ENCODE data around the gene CACNG1. TPM values are rescaled to one million over a fixed set of nuclear protein-coding genes. Genes with fewer than 3 reads are reported as not detected.

Gene CACNG1
- total and polyA plus RNA-seq, 2 of the 4 experiments (the other 2 are of a cell fraction), result not detected

DNA sequence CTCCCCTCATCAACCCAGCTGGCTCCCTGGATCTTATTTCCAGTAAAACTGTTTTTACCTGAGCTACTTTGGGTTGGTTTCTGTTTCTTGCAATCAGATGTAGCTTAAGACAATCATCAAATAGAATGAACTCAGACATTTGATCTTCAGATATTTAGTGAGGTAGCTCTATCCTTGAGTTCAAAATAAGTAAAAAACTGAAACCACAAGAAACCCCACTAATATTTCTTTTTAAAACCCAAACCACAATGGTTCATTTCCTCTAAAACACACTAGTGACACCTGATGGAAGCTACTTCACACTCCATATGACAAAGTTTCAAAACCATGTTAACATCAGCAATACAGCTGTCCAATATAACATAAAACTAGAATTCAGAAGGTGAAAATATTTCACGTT, 37.8 kb downstream of the CACNG1 start:
- no peak for ATAC-seq (ENCODE audit: low read depth)
- ChIA-PET CTCF (no interaction called here), POLR2A (ENCODE audit: unreplicated experiment) (interaction anchor here (0.6 kb wide), 1 partner anchor 456 kb away, joined by 6 read pairs; no protein-coding TSS in a partner anchor)
- TF ChIP-seq BHLHE40 (IDR thresholded peaks at IDR 0.05; ENCODE audit: low read depth, low read length) (no peak), SMC3 (IDR thresholded peaks at IDR 0.05; ENCODE audit: low read depth, low read length) (no peak), RFX5 (IDR thresholded peaks at IDR 0.05; ENCODE audit: low read depth, low read length) (no peak), MXI1 (IDR thresholded peaks at IDR 0.05; ENCODE audit: borderline replicate concordance, low read depth, low read length) (no peak), NFE2L2 (IDR thresholded peaks at IDR 0.05; ENCODE audit: low read depth, low read length) (no peak), RCOR1 (IDR thresholded peaks at IDR 0.05; ENCODE audit: insufficient replicate concordance, low read length) (no peak), FOS (IDR thresholded peaks at IDR 0.05; ENCODE audit: low read depth, low read length) (no peak), POLR2A (IDR thresholded peaks at IDR 0.05; ENCODE audit: low read depth, low read length) (no peak), RAD21 (IDR thresholded peaks at IDR 0.05; ENCODE audit: low read length) (no peak), CHD1 (IDR thresholded peaks at IDR 0.05; ENCODE audit: low read depth, low read length) (no peak), MAFK (IDR thresholded peaks at IDR 0.05; ENCODE audit: low read depth, low read length) (no peak), CEBPB (IDR thresholded peaks at IDR 0.05; ENCODE audit: low read depth, low read length) (no peak), MAZ (IDR thresholded peaks at IDR 0.05; ENCODE audit: borderline replicate concordance, low read depth, low read length) (no peak)
- TF ChIP-seq, protein P1, sequence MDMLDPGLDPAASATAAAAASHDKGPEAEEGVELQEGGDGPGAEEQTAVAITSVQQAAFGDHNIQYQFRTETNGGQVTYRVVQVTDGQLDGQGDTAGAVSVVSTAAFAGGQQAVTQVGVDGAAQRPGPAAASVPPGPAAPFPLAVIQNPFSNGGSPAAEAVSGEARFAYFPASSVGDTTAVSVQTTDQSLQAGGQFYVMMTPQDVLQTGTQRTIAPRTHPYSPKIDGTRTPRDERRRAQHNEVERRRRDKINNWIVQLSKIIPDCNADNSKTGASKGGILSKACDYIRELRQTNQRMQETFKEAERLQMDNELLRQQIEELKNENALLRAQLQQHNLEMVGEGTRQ (IDR thresholded peaks at IDR 0.05; ENCODE audit: low read depth, low read length), result no peak
- TF ChIP-seq, protein P2, sequence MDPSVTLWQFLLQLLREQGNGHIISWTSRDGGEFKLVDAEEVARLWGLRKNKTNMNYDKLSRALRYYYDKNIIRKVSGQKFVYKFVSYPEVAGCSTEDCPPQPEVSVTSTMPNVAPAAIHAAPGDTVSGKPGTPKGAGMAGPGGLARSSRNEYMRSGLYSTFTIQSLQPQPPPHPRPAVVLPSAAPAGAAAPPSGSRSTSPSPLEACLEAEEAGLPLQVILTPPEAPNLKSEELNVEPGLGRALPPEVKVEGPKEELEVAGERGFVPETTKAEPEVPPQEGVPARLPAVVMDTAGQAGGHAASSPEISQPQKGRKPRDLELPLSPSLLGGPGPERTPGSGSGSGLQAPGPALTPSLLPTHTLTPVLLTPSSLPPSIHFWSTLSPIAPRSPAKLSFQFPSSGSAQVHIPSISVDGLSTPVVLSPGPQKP (IDR thresholded peaks at IDR 0.05; ENCODE audit: borderline replicate concordance, low read depth, low read length), result no peak
- TF ChIP-seq, protein P3, sequence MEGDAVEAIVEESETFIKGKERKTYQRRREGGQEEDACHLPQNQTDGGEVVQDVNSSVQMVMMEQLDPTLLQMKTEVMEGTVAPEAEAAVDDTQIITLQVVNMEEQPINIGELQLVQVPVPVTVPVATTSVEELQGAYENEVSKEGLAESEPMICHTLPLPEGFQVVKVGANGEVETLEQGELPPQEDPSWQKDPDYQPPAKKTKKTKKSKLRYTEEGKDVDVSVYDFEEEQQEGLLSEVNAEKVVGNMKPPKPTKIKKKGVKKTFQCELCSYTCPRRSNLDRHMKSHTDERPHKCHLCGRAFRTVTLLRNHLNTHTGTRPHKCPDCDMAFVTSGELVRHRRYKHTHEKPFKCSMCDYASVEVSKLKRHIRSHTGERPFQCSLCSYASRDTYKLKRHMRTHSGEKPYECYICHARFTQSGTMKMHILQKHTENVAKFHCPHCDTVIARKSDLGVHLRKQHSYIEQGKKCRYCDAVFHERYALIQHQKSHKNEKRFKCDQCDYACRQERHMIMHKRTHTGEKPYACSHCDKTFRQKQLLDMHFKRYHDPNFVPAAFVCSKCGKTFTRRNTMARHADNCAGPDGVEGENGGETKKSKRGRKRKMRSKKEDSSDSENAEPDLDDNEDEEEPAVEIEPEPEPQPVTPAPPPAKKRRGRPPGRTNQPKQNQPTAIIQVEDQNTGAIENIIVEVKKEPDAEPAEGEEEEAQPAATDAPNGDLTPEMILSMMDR (conservative IDR thresholded peaks at IDR 0.05; ENCODE audit: low read depth, low read length), result no peak
- Histone ChIP-seq H3K27ac (ENCODE audit: insufficient read depth, low read length) (no peak overlapping the region), H3K9ac (ENCODE audit: low read depth, low read length) (no peak overlapping the region), H2BK5ac (ENCODE audit: low read depth, low read length, poor library complexity, severe bottlenecking) (no peak overlapping the region), H3K27me3 (ENCODE audit: control insufficient read depth, insufficient read depth, low read length) (no peaks in the 10 kb centered on the region), H3K36me3 (ENCODE audit: control insufficient read depth, insufficient read depth, low read length) (peaks cover 20% of the 10 kb centered on the region), H2AK9ac (replicated peaks; ENCODE audit: low read depth, low read length, poor library complexity) (no peak overlapping the region), H4K20me1 (ENCODE audit: insufficient read depth, low read length) (no peaks in the 10 kb centered on the region; the same call in 1 of the 2 replicates), H4K8ac (ENCODE audit: low read depth in 2 of 2, low read length in 2 of 2) (no peak overlapping the region), H3K4ac (ENCODE audit: low read depth, low read length) (no peak overlapping the region), H2BK120ac (ENCODE audit: low read depth, low read length) (no peak overlapping the region), H3K4me2 (ENCODE audit: low read depth, low read length) (no peak overlapping the region), H3K14ac (replicated peaks; ENCODE audit: low read depth, low read length) (no peak overlapping the region), H2BK15ac (ENCODE audit: low read depth, low read length) (no peak overlapping the region), H2AFZ (replicated peaks; ENCODE audit: low read length, poor library complexity) (no peak overlapping the region), H3K4me1 (ENCODE audit: control insufficient read depth, insufficient read depth, low read length) (no peaks in the 10 kb centered on the region), H3K4me3 (ENCODE audit: insufficient read depth, low read depth, low read length) (no peak overlapping the region), H3K56ac (ENCODE audit: extremely low read depth, insufficient read depth, low read length) (no peak overlapping the region), H3K18ac (ENCODE audit: low read depth, low read length) (no peak overlapping the region), H3K79me1 (ENCODE audit: low read depth in 1 of 2, low read length in 2 of 2) (peaks cover 11 to 25% of the 10 kb centered on the region in 2 experiments; a peak in 3 of 4 replicates), H2AK5ac (ENCODE audit: low read depth, low read length) (no peak overlapping the region), H3K9me3 (ENCODE audit: control insufficient read depth, insufficient read depth, low read length) (no peaks in the 10 kb centered on the region), H2BK20ac (ENCODE audit: low read depth, low read length) (no peak overlapping the region), H3K23ac (ENCODE audit: low read depth, low read length) (no peak overlapping the region), H4K91ac (ENCODE audit: insufficient read depth, low read depth, low read length) (no peak overlapping the region), H4K5ac (ENCODE audit: low read depth, low read length) (no peak overlapping the region), H3K9me1 (ENCODE audit: insufficient read depth, low read length) (peaks cover 4% of the 10 kb centered on the region; the same call in 1 of the 2 replicates)
- in situ Hi-C loops (cut with MboI; ENCODE audit: low sequenced_read_pairs) (no loop called here), dilution Hi-C loops (cut with HindIII; ENCODE audit: low sequenced_read_pairs, unreplicated experiment) (no loop called here), intact Hi-C loops (cut with micrococcal nuclease) (no loop called here)
- DNase-seq, result no peak
- BruUV-seq (replicated peaks), result no TSS peak
- WGBS, 2 experiments (ENCODE audit: extremely low coverage in 2 of 2, insufficient read length in 1 of 2), result no CpG with 5 or more reads among the region's 1 CpG

Measured in IMR-90 (cell line).